Activated CD4-positive, alpha-beta T cell treated with anti-CD3 and anti-CD28 coated beads, Interleukin-2, amount 10 ng/mL, durations not matched to agents 7 days and 5 days (primary cell): Measurements from ENCODE around the gene SRGAP2B. TPM values are rescaled to one million over a fixed set of nuclear protein-coding genes. Genes with fewer than 3 reads are reported as not detected.
"Not testable (repeated sequence)": the region's sequence is repeated elsewhere in the genome, so short reads cannot be mapped to it uniquely, and the experiment has no call there.

Experiments
- CTCF ChIA-PET: fragments of 350-600 bp; sonication (Branson Sonifier 250); formaldehyde crosslinking; loops from one replicate; lab custom pipeline; 2021; ENCODE audit warnings: antibody characterized with exemption; lab: Charles Lee
- POLR2A ChIA-PET: fragments of 350-600 bp; sonication (Branson Sonifier 250); formaldehyde crosslinking; loops from one replicate; lab custom pipeline; 2021; ENCODE audit warnings: antibody characterized with exemption; lab: Charles Lee
- DNase-seq: peaks from one replicate; pipeline ENCODE4 v3.0.0-alpha.2; 2020
- H3K27ac Mint-ChIP-seq: one replicate; pipeline ENCODE4 v1.8.0; 2021; ENCODE audit warnings: mild to moderate bottlenecking, moderate library complexity, mixed read lengths
- H3K27me3 Mint-ChIP-seq: one replicate; pipeline ENCODE4 v1.8.0; 2021; ENCODE audit warnings: mixed read lengths
- H3K36me3 Mint-ChIP-seq: one replicate; pipeline ENCODE4 v1.8.0; 2021; ENCODE audit warnings: low read depth, mixed read lengths
- H3K4me1 Mint-ChIP-seq: one replicate; pipeline ENCODE4 v1.8.0; 2021; ENCODE audit warnings: mixed read lengths
- H3K4me3 Mint-ChIP-seq: one replicate; pipeline ENCODE4 v1.8.0; 2021; ENCODE audit warnings: mild to moderate bottlenecking, moderate library complexity, mixed read lengths
- H3K9me3 Mint-ChIP-seq: one replicate; pipeline ENCODE4 v1.8.0; 2021; ENCODE audit warnings: mixed read lengths
- total RNA-seq, 2 experiments: library from RNA; stranded (reverse); gene quantifications; one replicate each; pipeline ENCODE4 v1.2.3, GENCODE V29; 2021

Gene SRGAP2B
- total RNA-seq, 2 experiments from 2014 or later = 31.1 to 32.8 TPM

GRCh38 chr1:145015744-145016491 lies 79.2 kb downstream of the SRGAP2B start:
- POLR2A ChIA-PET, H3K36me3 Mint-ChIP-seq, CTCF ChIA-PET, DNase-seq, H3K4me3 Mint-ChIP-seq, H3K27me3 Mint-ChIP-seq, H3K9me3 Mint-ChIP-seq, H3K4me1 Mint-ChIP-seq, H3K27ac Mint-ChIP-seq: not testable (repeated sequence)

GRCh38 chr1:145013353-145013752 lies 81.8 kb downstream of the SRGAP2B start:
- H3K36me3 Mint-ChIP-seq, H3K4me3 Mint-ChIP-seq, DNase-seq, POLR2A ChIA-PET, H3K4me1 Mint-ChIP-seq, H3K27ac Mint-ChIP-seq, H3K9me3 Mint-ChIP-seq, CTCF ChIA-PET, H3K27me3 Mint-ChIP-seq: not testable (repeated sequence)

- H3K4me1 Mint-ChIP-seq, H3K4me3 Mint-ChIP-seq, DNase-seq, H3K36me3 Mint-ChIP-seq, H3K27me3 Mint-ChIP-seq, H3K9me3 Mint-ChIP-seq, CTCF ChIA-PET, POLR2A ChIA-PET, H3K27ac Mint-ChIP-seq: not testable (repeated sequence)
These were observed 83.3 kb downstream of the SRGAP2B start for GRCh38 chr1:145011811-145012210.

- POLR2A ChIA-PET = not testable (repeated sequence)
These were observed 84.5 kb downstream of the SRGAP2B start for GRCh38 chr1:145010580-145010979.

GRCh38 chr1:145009928-145010327 lies 85.2 kb downstream of the SRGAP2B start:
- H3K27ac Mint-ChIP-seq, CTCF ChIA-PET, H3K27me3 Mint-ChIP-seq, H3K36me3 Mint-ChIP-seq, H3K9me3 Mint-ChIP-seq, H3K4me1 Mint-ChIP-seq, POLR2A ChIA-PET: not testable (repeated sequence)
- peak; percentile 35 for DNase-seq
- peak overlapping the region; percentile 17 for H3K4me3 Mint-ChIP-seq

More at GRCh38 chr1:145010580-145010979, 84.5 kb downstream of the SRGAP2B start:
- H3K27me3 Mint-ChIP-seq, CTCF ChIA-PET, H3K9me3 Mint-ChIP-seq, DNase-seq, H3K4me1 Mint-ChIP-seq, H3K4me3 Mint-ChIP-seq, H3K27ac Mint-ChIP-seq, H3K36me3 Mint-ChIP-seq: not testable (repeated sequence)

- H3K4me3 Mint-ChIP-seq, H3K9me3 Mint-ChIP-seq, POLR2A ChIA-PET, H3K4me1 Mint-ChIP-seq, H3K36me3 Mint-ChIP-seq, H3K27ac Mint-ChIP-seq, H3K27me3 Mint-ChIP-seq, DNase-seq, CTCF ChIA-PET: not testable (repeated sequence)
These were observed 86.7 kb downstream of the SRGAP2B start for GRCh38 chr1:145008388-145008787.

- H3K4me1 Mint-ChIP-seq, CTCF ChIA-PET, H3K9me3 Mint-ChIP-seq, H3K36me3 Mint-ChIP-seq, H3K27me3 Mint-ChIP-seq, POLR2A ChIA-PET, H3K27ac Mint-ChIP-seq, H3K4me3 Mint-ChIP-seq, DNase-seq: not testable (repeated sequence)
These were observed 90.0 kb downstream of the SRGAP2B start for GRCh38 chr1:145005142-145005541.

- H3K9me3 Mint-ChIP-seq, H3K27ac Mint-ChIP-seq, H3K36me3 Mint-ChIP-seq, CTCF ChIA-PET, H3K4me1 Mint-ChIP-seq, POLR2A ChIA-PET, H3K27me3 Mint-ChIP-seq, H3K4me3 Mint-ChIP-seq, DNase-seq: not testable (repeated sequence)
These were observed 93.7 kb downstream of the SRGAP2B start for GRCh38 chr1:145001381-145001780.

GRCh38 chr1:145000743-145001326 lies 94.3 kb downstream of the SRGAP2B start:
- H3K27me3 Mint-ChIP-seq, CTCF ChIA-PET, H3K4me3 Mint-ChIP-seq, H3K27ac Mint-ChIP-seq, POLR2A ChIA-PET, H3K4me1 Mint-ChIP-seq, H3K9me3 Mint-ChIP-seq, H3K36me3 Mint-ChIP-seq, DNase-seq: not testable (repeated sequence)

- H3K27ac Mint-ChIP-seq, H3K36me3 Mint-ChIP-seq, H3K9me3 Mint-ChIP-seq, H3K27me3 Mint-ChIP-seq, H3K4me3 Mint-ChIP-seq, POLR2A ChIA-PET, CTCF ChIA-PET, H3K4me1 Mint-ChIP-seq, DNase-seq: not testable (repeated sequence)
These were observed 94.9 kb downstream of the SRGAP2B start for GRCh38 chr1:145000074-145000742.

- H3K4me3 Mint-ChIP-seq, POLR2A ChIA-PET, H3K9me3 Mint-ChIP-seq, H3K36me3 Mint-ChIP-seq, H3K4me1 Mint-ChIP-seq, CTCF ChIA-PET, DNase-seq, H3K27ac Mint-ChIP-seq, H3K27me3 Mint-ChIP-seq: not testable (repeated sequence)
These were observed 96.2 kb downstream of the SRGAP2B start for GRCh38 chr1:144998981-144999273.

GRCh38 chr1:144998134-144998980 lies 96.8 kb downstream of the SRGAP2B start:
- H3K9me3 Mint-ChIP-seq, H3K36me3 Mint-ChIP-seq, H3K4me3 Mint-ChIP-seq, H3K27ac Mint-ChIP-seq, H3K4me1 Mint-ChIP-seq, CTCF ChIA-PET, POLR2A ChIA-PET, DNase-seq, H3K27me3 Mint-ChIP-seq: not testable (repeated sequence)

- H3K4me3 Mint-ChIP-seq, H3K4me1 Mint-ChIP-seq, H3K9me3 Mint-ChIP-seq, H3K36me3 Mint-ChIP-seq, H3K27me3 Mint-ChIP-seq, DNase-seq, H3K27ac Mint-ChIP-seq, CTCF ChIA-PET, POLR2A ChIA-PET: not testable (repeated sequence)
These were observed 99.2 kb downstream of the SRGAP2B start for GRCh38 chr1:144995833-144996410.
